ENCODE measurements around the gene AKR7A3. TPM values are rescaled to one million over a fixed set of nuclear protein-coding genes. Genes with fewer than 3 reads are reported as not detected.

Gene AKR7A3
- total and polyA plus RNA-seq, 2 of the 4 experiments (the other 2 are of a cell fraction), result 0.18 to 0.62 TPM

- in situ Hi-C loops (cut with MboI; ENCODE audit: low sequenced_read_pairs), result no loop called here
- dilution Hi-C loops (cut with HindIII; ENCODE audit: low sequenced_read_pairs, unreplicated experiment), result no loop called here
- Histone ChIP-seq H3K23ac (ENCODE audit: low read depth, low read length) (no peak overlapping the region), H2AK9ac (replicated peaks; ENCODE audit: low read depth, low read length, poor library complexity) (no peak overlapping the region), H3K14ac (replicated peaks; ENCODE audit: low read depth, low read length) (no peak overlapping the region), H3K56ac (ENCODE audit: extremely low read depth, insufficient read depth, low read length) (no peak overlapping the region), H3K27ac (ENCODE audit: insufficient read depth, low read length) (no peak overlapping the region), H3K27me3 (ENCODE audit: control insufficient read depth, insufficient read depth, low read length) (no peaks in the 10 kb centered on the region), H3K4me2 (ENCODE audit: low read depth, low read length) (no peak overlapping the region), H3K9me3 (ENCODE audit: control insufficient read depth, insufficient read depth, low read length) (no peaks in the 10 kb centered on the region), H3K79me1 (ENCODE audit: low read depth in 1 of 2, low read length in 2 of 2) (peaks cover 4 to 16% of the 10 kb centered on the region in 2 experiments; a peak in 3 of 4 replicates), H3K4me1 (ENCODE audit: control insufficient read depth, insufficient read depth, low read length) (no peaks in the 10 kb centered on the region), H2BK5ac (ENCODE audit: low read depth, low read length, poor library complexity, severe bottlenecking) (no peak overlapping the region), H4K91ac (ENCODE audit: insufficient read depth, low read depth, low read length) (no peak overlapping the region), H2AFZ (replicated peaks; ENCODE audit: low read length, poor library complexity) (no peak overlapping the region), H3K4me3 (ENCODE audit: insufficient read depth, low read depth, low read length) (no peak overlapping the region), H3K9ac (ENCODE audit: low read depth, low read length) (no peak overlapping the region), H2AK5ac (ENCODE audit: low read depth, low read length) (no peak overlapping the region), H2BK15ac (ENCODE audit: low read depth, low read length) (no peak overlapping the region), H2BK120ac (ENCODE audit: low read depth, low read length) (no peak overlapping the region), H4K20me1 (ENCODE audit: insufficient read depth, low read length) (no peaks in the 10 kb centered on the region; the same call in none of the 2 replicates), H3K9me1 (ENCODE audit: insufficient read depth, low read length) (peaks cover 4% of the 10 kb centered on the region; the same call in 1 of the 2 replicates), H4K5ac (ENCODE audit: low read depth, low read length) (no peak overlapping the region), H3K4ac (ENCODE audit: low read depth, low read length) (no peak overlapping the region), H3K36me3 (ENCODE audit: control insufficient read depth, insufficient read depth, low read length) (peaks cover 58% of the 10 kb centered on the region), H4K8ac (ENCODE audit: low read depth in 2 of 2, low read length in 2 of 2) (no peak overlapping the region), H2BK20ac (ENCODE audit: low read depth, low read length) (no peak overlapping the region), H3K18ac (ENCODE audit: low read depth, low read length) (no peak overlapping the region)
- CTCF ChIA-PET, result no interaction called here
- TF ChIP-seq POLR2A (IDR thresholded peaks at IDR 0.05; ENCODE audit: low read depth, low read length), result no peak
- TF ChIP-seq CEBPB (IDR thresholded peaks at IDR 0.05; ENCODE audit: low read depth, low read length), result no peak
- DNase-seq, result no peak
- 87% methylated on average over 5 of the region's 32 CpGs; no CpG with 5 or more reads in 1 of the 2 experiments for WGBS, 2 experiments (ENCODE audit: extremely low coverage in 2 of 2, insufficient read length in 1 of 2)
- intact Hi-C loops (cut with micrococcal nuclease), result no loop called here
- POLR2A ChIA-PET (ENCODE audit: unreplicated experiment), result no interaction called here
- no peak for ATAC-seq (ENCODE audit: low read depth)
- BruUV-seq (replicated peaks), result no TSS peak
These were observed 37.6 kb upstream of the AKR7A3 start for GRCh38 chr1:19325958-19326747.

Measured in IMR-90 (cell line).